Measurements from ENCODE around the gene PGAP3.

Gene PGAP3

GRCh38 chr17:39636927-39637736, 50.7 kb downstream of the PGAP3 start, which contains the start of gene STARD3:
Gene STARD3 (plus strand): TSS chr17:39637144. CDS start chr17:39653532, 16,388 bp downstream.
- DNase-seq (ENCODE audit: low read depth) = peak; percentile 41

GRCh38 chr17:39636587-39636926, 51.3 kb downstream of the PGAP3 start:
- no peak for DNase-seq (ENCODE audit: low read depth)

- DNase-seq (ENCODE audit: low read depth) = no peak
These were observed 52.2 kb downstream of the PGAP3 start for GRCh38 chr17:39635614-39636176.

GRCh38 chr17:39634384-39634871, 53.4 kb downstream of the PGAP3 start:
- DNase-seq (ENCODE audit: low read depth) = no peak

GRCh38 chr17:39633570-39634183, 54.2 kb downstream of the PGAP3 start:
- no peak for DNase-seq (ENCODE audit: low read depth)

DNA sequence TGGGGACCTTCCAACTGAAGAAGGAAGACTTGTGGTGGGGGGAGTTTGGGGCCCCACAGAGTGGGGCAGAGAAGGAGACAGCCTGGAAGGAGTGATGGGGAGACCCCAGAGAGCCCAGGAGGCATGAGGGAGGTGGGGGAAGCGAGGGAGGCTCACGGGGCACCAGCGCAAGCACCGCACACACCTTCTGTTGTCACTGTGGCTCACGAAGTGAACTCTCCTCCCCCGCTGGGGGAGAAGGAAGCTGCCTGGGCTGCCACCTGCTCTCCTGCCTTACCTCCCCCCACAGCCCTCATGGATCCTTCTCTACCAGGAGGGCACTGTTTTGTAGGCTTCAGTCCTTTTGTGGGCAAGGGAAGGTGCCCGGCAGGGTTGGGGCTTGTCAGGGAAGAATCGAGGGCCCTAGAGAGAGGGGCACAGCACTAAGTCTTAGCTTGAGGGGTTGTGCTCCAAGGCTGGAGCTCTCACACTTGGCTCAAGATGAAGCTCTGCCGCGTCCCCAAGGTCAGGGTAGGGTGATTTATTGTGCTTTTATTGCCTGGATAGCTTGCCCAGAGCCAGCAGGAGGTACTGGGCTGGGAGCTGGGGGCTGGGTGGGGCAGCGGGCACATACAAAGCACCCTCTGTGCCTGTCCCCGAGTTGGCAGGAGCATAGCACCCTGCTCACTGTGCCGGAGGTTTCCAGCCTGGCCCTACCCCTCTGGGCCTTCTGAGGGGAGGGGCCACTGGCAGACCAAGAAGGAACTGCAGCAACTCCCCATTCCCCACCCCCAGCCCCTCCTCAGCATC, 55.5 kb downstream of the PGAP3 start:
- no peak for DNase-seq (ENCODE audit: low read depth)

GRCh38 chr17:39631403-39631802, 56.5 kb downstream of the PGAP3 start:
- no peak for DNase-seq (ENCODE audit: low read depth)

- DNase-seq (ENCODE audit: low read depth) = no peak
These were observed 58.0 kb downstream of the PGAP3 start for GRCh38 chr17:39629898-39630297.

GRCh38 chr17:39629494-39629880, 58.4 kb downstream of the PGAP3 start:
- DNase-seq (ENCODE audit: low read depth) = no peak

GRCh38 chr17:39628655-39629493, 59.0 kb downstream of the PGAP3 start:
- DNase-seq (ENCODE audit: low read depth) = no peak

- no peak for DNase-seq (ENCODE audit: low read depth)
These were observed 59.9 kb downstream of the PGAP3 start for GRCh38 chr17:39627712-39628516.

DNA sequence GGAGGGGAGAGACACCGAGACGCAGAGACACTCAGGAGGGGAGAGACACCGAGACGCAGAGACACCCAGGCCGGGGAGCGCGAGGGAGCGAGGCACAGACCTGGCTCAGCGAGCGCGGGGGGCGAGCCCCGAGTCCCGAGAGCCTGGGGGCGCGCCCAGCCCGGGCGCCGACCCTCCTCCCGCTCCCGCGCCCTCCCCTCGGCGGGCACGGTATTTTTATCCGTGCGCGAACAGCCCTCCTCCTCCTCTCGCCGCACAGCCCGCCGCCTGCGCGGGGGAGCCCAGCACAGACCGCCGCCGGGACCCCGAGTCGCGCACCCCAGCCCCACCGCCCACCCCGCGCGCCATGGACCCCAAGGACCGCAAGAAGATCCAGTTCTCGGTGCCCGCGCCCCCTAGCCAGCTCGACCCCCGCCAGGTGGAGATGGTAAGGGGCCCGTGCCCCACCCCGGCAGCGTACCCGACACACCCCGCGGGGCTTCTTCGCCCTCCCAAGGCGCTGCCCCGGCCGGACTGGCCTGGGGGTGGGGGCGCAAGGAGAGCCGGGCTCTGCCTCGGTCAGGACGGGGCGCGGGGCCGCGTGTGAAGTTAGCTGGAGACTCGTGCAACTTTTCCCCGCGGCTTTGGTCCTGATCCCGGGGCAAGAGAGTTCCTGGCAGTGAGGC, 60.7 kb downstream of the PGAP3 start:
- no peak for DNase-seq (ENCODE audit: low read depth)

GRCh38 chr17:39626171-39627046, 61.4 kb downstream of the PGAP3 start, which contains the start of gene PPP1R1B:
Gene PPP1R1B (plus strand): TSS chr17:39626952. CDS start chr17:39627393, 441 bp downstream.
- no peak for DNase-seq (ENCODE audit: low read depth)

- no peak for DNase-seq (ENCODE audit: low read depth)
These were observed 62.6 kb downstream of the PGAP3 start for GRCh38 chr17:39625198-39625785.

DNA sequence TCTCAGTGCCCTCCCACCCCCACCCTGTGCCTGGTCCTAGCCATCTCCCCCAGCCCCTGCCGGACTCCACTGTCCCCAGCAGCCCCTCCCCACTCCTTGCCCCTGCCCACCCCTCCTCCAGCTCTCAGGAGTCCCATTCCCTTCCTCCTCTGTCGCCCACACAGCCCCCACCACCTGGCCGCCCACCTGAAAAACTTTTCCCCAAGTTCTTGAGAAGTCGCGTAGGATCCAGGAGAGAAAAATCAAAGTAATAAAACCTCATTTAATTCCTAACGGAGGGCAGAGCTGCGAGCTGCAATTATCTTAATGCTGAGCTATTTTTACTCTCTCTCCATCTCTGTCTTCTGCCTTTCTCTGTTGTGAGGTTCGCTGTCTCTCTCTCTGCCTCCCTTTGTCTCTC, 63.5 kb downstream of the PGAP3 start:
- no peak for DNase-seq (ENCODE audit: low read depth)

DNA sequence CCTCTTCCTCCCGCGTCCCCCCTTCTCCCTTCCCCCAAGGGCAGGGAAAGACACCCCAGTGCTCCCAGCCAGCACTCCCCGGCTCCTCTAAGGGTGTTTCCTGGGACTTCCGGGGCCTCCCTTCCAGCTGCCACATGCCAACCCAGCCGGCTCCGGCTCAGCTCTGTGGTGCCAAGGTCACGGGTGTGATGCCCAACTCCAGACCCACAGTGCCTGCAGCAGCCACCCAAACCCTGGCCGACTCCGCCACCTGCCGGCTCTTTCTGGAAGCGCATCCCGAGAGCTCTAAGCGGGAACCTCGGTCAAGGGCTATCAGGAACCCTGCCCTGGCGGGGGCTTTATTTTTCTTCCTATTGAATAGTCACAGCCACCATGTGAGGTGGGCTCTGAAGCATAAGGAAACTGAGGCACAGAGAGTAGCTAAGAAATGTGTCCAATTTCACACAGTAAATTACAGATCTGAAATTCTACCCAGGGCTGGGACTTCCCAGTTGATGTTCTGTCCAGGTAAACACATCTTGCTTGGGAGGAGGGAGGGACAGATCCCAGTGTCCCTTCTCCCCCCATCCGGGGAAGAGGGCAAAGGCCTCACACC, 64.4 kb downstream of the PGAP3 start:
- no peak for DNase-seq (ENCODE audit: low read depth)

DNA sequence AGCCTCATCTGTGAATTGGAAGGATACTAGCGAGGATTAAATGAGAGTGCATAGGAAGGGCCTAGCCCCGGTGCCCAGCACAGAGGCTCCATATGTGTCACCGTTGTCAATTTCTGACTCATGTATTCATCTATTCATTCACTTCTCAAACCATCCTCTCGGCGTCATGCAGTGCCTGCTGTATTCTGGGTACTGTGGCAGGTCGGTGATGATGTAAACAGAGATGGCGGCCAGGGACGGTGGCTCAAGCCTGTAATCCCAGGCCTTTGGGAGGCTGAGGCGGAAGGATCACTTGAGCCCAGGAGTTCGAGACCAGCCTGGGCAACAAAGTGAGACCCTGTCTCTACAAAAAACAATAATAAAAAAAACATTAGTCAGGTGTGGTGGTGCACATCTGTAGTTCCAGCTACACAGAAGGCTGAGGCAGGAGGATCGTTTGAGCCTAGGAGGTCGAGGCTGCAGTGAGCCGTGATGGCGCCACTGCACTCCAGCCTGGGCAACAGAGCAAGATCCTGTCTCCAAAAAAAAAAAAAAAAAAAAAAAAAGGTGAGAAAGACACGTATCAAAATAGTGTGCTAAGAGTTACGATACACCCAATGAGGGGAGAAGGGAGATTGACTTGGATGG, 65.4 kb downstream of the PGAP3 start:
- no peak for DNase-seq (ENCODE audit: low read depth)

Measured in GM04503 (cell line).